NCI-H82 treated with DMSO at 0.1 percent for 48 hours (cell line): Measurements from ENCODE around the gene C11orf86.

Experiments
- DNase-seq: peaks from one replicate; lab custom pipeline; 2025; ENCODE audit not compliant: unreplicated experiment; lab: John Stamatoyannopoulos, UW

The C11orf86 gene

GRCh38 chr11:67024410-67024809 lies 49.3 kb downstream of the C11orf86 start:
- DNase-seq = no peak

GRCh38 chr11:67024966-67025365 lies 49.9 kb downstream of the C11orf86 start:
- DNase-seq = no peak

GRCh38 chr11:67025750-67026149 lies 50.6 kb downstream of the C11orf86 start:
- DNase-seq = no peak
